ENCODE results near the gene PPFIA3.
"Not testable (repeated sequence)": the region's sequence is repeated elsewhere in the genome, so short reads cannot be mapped to it uniquely, and the experiment has no call there.

The PPFIA3 gene

DNA sequence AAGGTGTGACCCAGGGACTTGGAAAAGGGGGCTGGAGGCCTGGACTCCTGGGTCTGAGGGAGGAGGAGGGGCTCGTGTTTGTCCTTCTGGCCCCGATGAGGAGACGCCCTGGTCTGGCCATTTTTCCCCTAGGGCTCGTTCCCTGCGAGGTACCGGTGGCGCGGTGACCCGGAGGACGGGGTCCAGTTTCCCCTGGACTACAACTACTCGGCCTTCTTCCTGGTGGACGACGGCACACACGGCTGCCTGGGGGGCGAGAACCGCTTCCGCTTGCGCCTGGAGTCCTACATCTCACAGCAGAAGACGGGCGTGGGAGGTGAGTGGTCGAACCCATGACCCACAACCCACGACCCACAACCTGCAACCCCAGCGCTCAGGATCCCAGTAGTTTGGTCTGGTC, 49.1 kb downstream of the PPFIA3 start:
- H3K4ac ChIP-seq (ENCODE audit: low read length): no peak overlapping the region
- no peak overlapping the region for H4K8ac ChIP-seq (ENCODE audit: low read depth, low read length)
- no peak overlapping the region for H2BK5ac ChIP-seq (ENCODE audit: low read length)
- H3K4me1 ChIP-seq (ENCODE audit: control insufficient read depth in 2 of 2, insufficient read depth in 1 of 2, low read depth in 1 of 2, low read length in 2 of 2): peaks cover 0 to 7% of the 10 kb centered on the region in 2 donors
- no peak overlapping the region for H2BK12ac ChIP-seq (ENCODE audit: low read length)
- WGBS, 2 donors (ENCODE audit: extremely low coverage in 2 of 2, insufficient read length in 2 of 2, insufficient replicate concordance in 1 of 2): no CpG with 5 or more reads among the region's 23 CpGs
- H2AK5ac ChIP-seq (ENCODE audit: low read depth, low read length): no peak overlapping the region
- DNase-seq (ENCODE audit: low spot score): no peak
- no peak overlapping the region for H3K18ac ChIP-seq (ENCODE audit: low read length)
- no peak overlapping the region for H2BK15ac ChIP-seq (ENCODE audit: low read length)
- H3K79me1 ChIP-seq (ENCODE audit: low read depth, low read length): no peaks in the 10 kb centered on the region
- no peak overlapping the region for H4K91ac ChIP-seq (ENCODE audit: low read depth, low read length, poor library complexity)
- no peak overlapping the region for H3K9ac ChIP-seq (ENCODE audit: low read depth, low read length, poor library complexity)
- H3K27me3 ChIP-seq (ENCODE audit: control insufficient read depth in 3 of 3, insufficient read depth in 3 of 3, low read depth in 1 of 3, low read length in 3 of 3): peaks cover 0 to 3% (median 0%) of the 10 kb centered on the region in 3 experiments
- no peak overlapping the region for H3K4me3 ChIP-seq (ENCODE audit: low read length in 2 of 2)
- H2BK120ac ChIP-seq (ENCODE audit: low read depth, low read length): no peak overlapping the region
- H3K14ac ChIP-seq (ENCODE audit: low read length): no peak overlapping the region
- H2AFZ ChIP-seq (ENCODE audit: low read length): no peak overlapping the region
- no peak overlapping the region for H3K27ac ChIP-seq (replicated peaks; ENCODE audit: low read length)
- H3K4me2 ChIP-seq (ENCODE audit: insufficient read depth, low read length, poor library complexity, severe bottlenecking): no peak overlapping the region
- peaks cover 2 to 73% of the 10 kb centered on the region in 2 donors for H3K36me3 ChIP-seq (replicated peaks in 1 of 2; ENCODE audit: control insufficient read depth in 2 of 2, insufficient read depth in 2 of 2, low read length in 2 of 2)
- H3K9me3 ChIP-seq (replicated peaks in 1 of 2; ENCODE audit: control insufficient read depth in 2 of 2, insufficient read depth in 1 of 2, low read depth in 1 of 2, low read length in 2 of 2): no peaks in the 10 kb centered on the region
- H3K23ac ChIP-seq (ENCODE audit: low read depth, low read length, poor library complexity): no peak overlapping the region

DNA sequence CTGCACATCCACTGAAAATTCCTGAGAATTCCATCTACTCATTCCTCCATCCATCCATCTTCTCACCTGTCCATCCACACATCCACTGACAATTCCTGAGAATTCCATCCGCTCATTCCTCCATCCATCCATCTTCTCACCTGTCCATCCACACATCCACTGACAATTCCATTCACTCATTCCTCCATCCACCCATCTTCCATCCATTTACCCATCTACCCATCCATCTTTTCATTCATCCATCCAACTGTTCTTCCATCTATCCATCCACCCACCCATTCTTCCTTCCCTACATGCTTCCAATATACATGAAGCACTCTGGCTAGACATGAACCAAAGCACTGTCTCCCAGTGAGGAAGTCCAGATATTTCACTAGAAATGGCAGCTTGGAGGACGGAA, 53.9 kb downstream of the PPFIA3 start:
- H3K18ac ChIP-seq (ENCODE audit: low read length): no peak overlapping the region
- no peak overlapping the region for H3K9ac ChIP-seq (ENCODE audit: low read depth, low read length, poor library complexity)
- H4K91ac ChIP-seq (ENCODE audit: low read depth, low read length, poor library complexity): no peak overlapping the region
- no peak overlapping the region for H3K27ac ChIP-seq (replicated peaks; ENCODE audit: low read length)
- WGBS, 2 donors (ENCODE audit: extremely low coverage in 2 of 2, insufficient read length in 2 of 2, insufficient replicate concordance in 1 of 2): no CpG with 5 or more reads among the region's 2 CpGs
- H2BK15ac ChIP-seq (ENCODE audit: low read length): no peak overlapping the region
- no peaks in the 10 kb centered on the region for H3K9me3 ChIP-seq (replicated peaks in 1 of 2; ENCODE audit: control insufficient read depth in 2 of 2, insufficient read depth in 1 of 2, low read depth in 1 of 2, low read length in 2 of 2)
- no peak overlapping the region for H4K8ac ChIP-seq (ENCODE audit: low read depth, low read length)
- no peaks in the 10 kb centered on the region for H3K79me1 ChIP-seq (ENCODE audit: low read depth, low read length)
- H3K4me2 ChIP-seq (ENCODE audit: insufficient read depth, low read length, poor library complexity, severe bottlenecking): no peak overlapping the region
- H3K4me1 ChIP-seq (ENCODE audit: control insufficient read depth in 2 of 2, insufficient read depth in 1 of 2, low read depth in 1 of 2, low read length in 2 of 2): no peaks in the 10 kb centered on the region
- no peak overlapping the region for H3K14ac ChIP-seq (ENCODE audit: low read length)
- H3K4ac ChIP-seq (ENCODE audit: low read length): no peak overlapping the region
- H2AFZ ChIP-seq (ENCODE audit: low read length): no peak overlapping the region
- H2BK5ac ChIP-seq (ENCODE audit: low read length): no peak overlapping the region
- H2BK120ac ChIP-seq (ENCODE audit: low read depth, low read length): no peak overlapping the region
- no peak overlapping the region for H3K23ac ChIP-seq (ENCODE audit: low read depth, low read length, poor library complexity)
- no peak overlapping the region for H3K4me3 ChIP-seq (ENCODE audit: low read length in 2 of 2)
- no peak overlapping the region for H2AK5ac ChIP-seq (ENCODE audit: low read depth, low read length)
- no peak for DNase-seq (ENCODE audit: low spot score)
- H3K36me3 ChIP-seq (replicated peaks in 1 of 2; ENCODE audit: control insufficient read depth in 2 of 2, insufficient read depth in 2 of 2, low read length in 2 of 2): peaks cover 2 to 85% of the 10 kb centered on the region in 2 donors
- H3K27me3 ChIP-seq (ENCODE audit: control insufficient read depth in 3 of 3, insufficient read depth in 3 of 3, low read depth in 1 of 3, low read length in 3 of 3): no peaks in the 10 kb centered on the region
- H2BK12ac ChIP-seq (ENCODE audit: low read length): no peak overlapping the region

DNA sequence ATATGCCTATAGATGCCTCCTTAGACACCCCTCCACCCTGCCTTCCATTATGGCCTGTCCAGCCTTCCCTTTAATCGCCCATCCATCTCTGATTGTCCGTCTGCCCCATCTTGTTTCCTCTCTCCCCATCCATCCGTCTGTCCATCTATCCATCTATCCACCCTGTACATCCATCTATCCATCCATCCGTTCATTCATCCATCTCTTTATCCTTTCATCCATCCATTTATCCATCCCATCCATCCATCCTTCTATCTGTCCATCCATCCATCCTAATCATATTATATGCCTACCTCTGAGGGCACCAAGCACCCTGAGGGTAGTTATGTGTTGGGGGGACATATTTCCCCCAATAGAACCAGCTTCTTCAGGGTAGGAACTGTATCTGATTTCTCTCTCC, 61.3 kb downstream of the PPFIA3 start:
- H3K23ac ChIP-seq (ENCODE audit: low read depth, low read length, poor library complexity): no peak overlapping the region
- DNase-seq (ENCODE audit: low spot score): no peak
- no peak overlapping the region for H3K4ac ChIP-seq (ENCODE audit: low read length)
- no peak overlapping the region for H3K27ac ChIP-seq (replicated peaks; ENCODE audit: low read length)
- H3K4me3 ChIP-seq (ENCODE audit: low read length in 2 of 2): no peak overlapping the region
- no peaks in the 10 kb centered on the region for H3K27me3 ChIP-seq (ENCODE audit: control insufficient read depth in 3 of 3, insufficient read depth in 3 of 3, low read depth in 1 of 3, low read length in 3 of 3)
- no peak overlapping the region for H3K9ac ChIP-seq (ENCODE audit: low read depth, low read length, poor library complexity)
- H3K18ac ChIP-seq (ENCODE audit: low read length): no peak overlapping the region
- 100% methylated on average over 1 of the region's 4 CpGs; no CpG with 5 or more reads in 1 of the 2 donors for WGBS, 2 donors (ENCODE audit: extremely low coverage in 2 of 2, insufficient read length in 2 of 2, insufficient replicate concordance in 1 of 2)
- H3K79me1 ChIP-seq (ENCODE audit: low read depth, low read length): peaks cover 2% of the 10 kb centered on the region
- no peak overlapping the region for H4K91ac ChIP-seq (ENCODE audit: low read depth, low read length, poor library complexity)
- no peak overlapping the region for H3K14ac ChIP-seq (ENCODE audit: low read length)
- no peak overlapping the region for H2BK5ac ChIP-seq (ENCODE audit: low read length)
- no peak overlapping the region for H2AK5ac ChIP-seq (ENCODE audit: low read depth, low read length)
- no peak overlapping the region for H2BK120ac ChIP-seq (ENCODE audit: low read depth, low read length)
- no peak overlapping the region for H2BK12ac ChIP-seq (ENCODE audit: low read length)
- no peak overlapping the region for H4K8ac ChIP-seq (ENCODE audit: low read depth, low read length)
- H2AFZ ChIP-seq (ENCODE audit: low read length): no peak overlapping the region
- no peak overlapping the region for H3K4me2 ChIP-seq (ENCODE audit: insufficient read depth, low read length, poor library complexity, severe bottlenecking)
- peaks cover 0 to 75% of the 10 kb centered on the region in 2 donors for H3K36me3 ChIP-seq (replicated peaks in 1 of 2; ENCODE audit: control insufficient read depth in 2 of 2, insufficient read depth in 2 of 2, low read length in 2 of 2)
- peaks cover 2 to 4% of the 10 kb centered on the region in 2 donors for H3K9me3 ChIP-seq (replicated peaks in 1 of 2; ENCODE audit: control insufficient read depth in 2 of 2, insufficient read depth in 1 of 2, low read depth in 1 of 2, low read length in 2 of 2)
- no peak overlapping the region for H2BK15ac ChIP-seq (ENCODE audit: low read length)
- no peaks in the 10 kb centered on the region for H3K4me1 ChIP-seq (ENCODE audit: control insufficient read depth in 2 of 2, insufficient read depth in 1 of 2, low read depth in 1 of 2, low read length in 2 of 2)

DNA sequence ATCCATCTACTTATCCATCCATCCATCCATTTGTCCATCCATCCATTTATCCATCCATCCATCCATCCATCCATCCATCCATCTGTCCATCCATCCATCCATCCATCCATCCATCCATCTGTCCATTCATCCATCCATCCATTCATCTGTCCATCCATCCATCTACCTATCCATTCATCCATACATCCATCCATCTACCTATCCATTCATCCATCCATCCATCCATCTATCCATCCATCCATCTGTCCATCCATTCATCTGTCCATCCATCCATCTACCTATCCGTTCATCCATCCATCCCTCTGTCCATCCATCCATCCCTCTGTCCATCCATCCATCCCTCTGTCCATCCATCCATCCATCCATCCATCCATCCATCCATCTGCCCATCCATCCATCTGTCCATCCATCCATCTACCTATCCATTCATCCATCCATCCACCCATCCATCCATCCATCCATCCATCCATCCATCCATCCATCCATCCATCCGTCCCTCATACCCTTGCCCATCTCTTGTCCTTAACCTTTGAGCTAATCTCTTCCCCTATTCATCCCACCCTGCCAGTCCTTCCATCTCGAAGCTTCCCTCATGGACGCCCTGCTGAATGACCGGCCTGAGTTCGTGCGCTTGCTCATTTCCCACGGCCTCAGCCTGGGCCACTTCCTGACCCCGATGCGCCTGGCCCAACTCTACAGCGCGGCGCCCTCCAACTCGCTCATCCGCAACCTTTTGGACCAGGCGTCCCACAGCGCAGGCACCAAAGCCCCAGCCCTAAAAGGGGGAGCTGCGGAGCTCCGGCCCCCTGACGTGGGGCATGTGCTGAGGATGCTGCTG, 62.9 kb downstream of the PPFIA3 start:
- not testable (repeated sequence) for H3K27ac ChIP-seq (replicated peaks; ENCODE audit: low read length); H2BK120ac ChIP-seq (ENCODE audit: low read depth, low read length); H3K14ac ChIP-seq (ENCODE audit: low read length); H4K91ac ChIP-seq (ENCODE audit: low read depth, low read length, poor library complexity); H3K4me1 ChIP-seq (ENCODE audit: control insufficient read depth in 2 of 2, insufficient read depth in 1 of 2, low read depth in 1 of 2, low read length in 2 of 2); H2BK12ac ChIP-seq (ENCODE audit: low read length); H3K27me3 ChIP-seq (ENCODE audit: control insufficient read depth in 3 of 3, insufficient read depth in 3 of 3, low read depth in 1 of 3, low read length in 3 of 3); H3K9me3 ChIP-seq (replicated peaks in 1 of 2; ENCODE audit: control insufficient read depth in 2 of 2, insufficient read depth in 1 of 2, low read depth in 1 of 2, low read length in 2 of 2); H2BK15ac ChIP-seq (ENCODE audit: low read length); H3K9ac ChIP-seq (ENCODE audit: low read depth, low read length, poor library complexity); H4K8ac ChIP-seq (ENCODE audit: low read depth, low read length); DNase-seq (ENCODE audit: low spot score); H3K18ac ChIP-seq (ENCODE audit: low read length); H3K4me2 ChIP-seq (ENCODE audit: insufficient read depth, low read length, poor library complexity, severe bottlenecking); H3K79me1 ChIP-seq (ENCODE audit: low read depth, low read length); H2AK5ac ChIP-seq (ENCODE audit: low read depth, low read length); H3K4me3 ChIP-seq (ENCODE audit: low read length in 2 of 2); H2AFZ ChIP-seq (ENCODE audit: low read length)
- peak overlapping the region; percentile 73 for H3K23ac ChIP-seq (ENCODE audit: low read depth, low read length, poor library complexity)
- WGBS, 2 donors (ENCODE audit: extremely low coverage in 2 of 2, insufficient read length in 2 of 2, insufficient replicate concordance in 1 of 2): 100% methylated on average over 1 of the region's 20 CpGs; no CpG with 5 or more reads in 1 of the 2 donors
- H3K36me3 ChIP-seq (replicated peaks in 1 of 2; ENCODE audit: control insufficient read depth in 2 of 2, insufficient read depth in 2 of 2, low read length in 2 of 2): peaks cover 0 to 78% of the 10 kb centered on the region in 2 donors
- H2BK5ac ChIP-seq (ENCODE audit: low read length): peak overlapping the region; percentile 75
- H3K4ac ChIP-seq (ENCODE audit: low read length): peak overlapping the region; percentile 10

Data from neuronal stem cell (in vitro differentiated cells).